Stimulated activated CD4-positive, alpha-beta T cell treated with anti-CD3 and anti-CD28 coated beads, Interleukin-4, amount 100 ng/mL, for 48 hours (primary cell): ENCODE results near the gene MRPL12.

Experiments
- DNase-seq, 2 donors: peaks; one replicate each; pipeline ENCODE4 v3.0.0-alpha.2; 2020; ENCODE audit warnings: low read depth in 2 of 2

MRPL12 gene

DNA sequence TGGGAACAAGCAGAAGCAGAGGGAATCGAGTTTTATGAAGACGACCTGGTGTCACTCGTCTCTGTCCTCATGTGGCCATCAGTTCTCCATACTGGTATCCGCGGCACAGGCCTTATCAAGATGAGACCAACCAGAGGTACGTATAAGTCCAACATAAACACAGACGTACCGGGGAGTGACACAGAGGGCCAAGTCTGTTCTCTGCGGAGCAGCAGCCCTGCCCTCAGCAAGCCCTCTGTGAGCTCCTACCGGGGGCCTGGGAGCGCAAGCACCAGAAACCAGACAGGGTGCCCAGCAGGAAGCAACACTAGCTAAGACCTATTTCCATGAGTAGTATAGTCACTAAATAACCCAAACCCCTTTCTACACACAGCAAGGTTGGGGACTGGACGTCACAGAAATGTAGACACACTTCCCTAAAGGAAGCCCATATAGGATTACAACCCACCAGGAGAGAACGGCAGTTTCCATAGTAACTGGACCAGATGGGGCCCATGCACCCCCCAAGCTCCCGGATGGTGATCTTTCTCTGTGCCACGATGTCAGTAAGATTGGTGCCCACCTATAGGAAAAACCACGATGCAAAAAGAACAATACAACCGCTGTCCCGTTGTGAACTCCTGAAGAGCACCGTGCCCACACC is 20.5 kb upstream of the MRPL12 start:
- DNase-seq, result no peak

DNA sequence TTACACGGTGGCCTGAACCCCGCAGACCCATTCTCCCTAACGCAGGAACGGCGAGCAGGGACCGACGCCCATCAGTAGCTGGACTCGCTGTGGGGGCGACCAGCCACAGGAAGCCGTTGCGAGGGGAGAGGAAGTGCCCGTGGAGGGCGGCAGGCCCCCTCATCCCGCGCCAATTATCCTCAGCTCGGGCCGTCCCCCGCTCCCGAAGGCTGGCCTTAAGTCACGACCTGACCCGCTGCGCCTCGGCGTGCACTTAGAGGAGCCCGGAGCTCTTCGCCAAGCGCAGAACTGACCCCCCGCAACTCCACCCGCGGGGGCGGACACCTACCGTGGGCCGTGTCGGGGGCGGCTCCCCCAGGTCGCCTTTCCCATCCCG is 20.0 kb upstream of the MRPL12 start:
- no peak for DNase-seq

DNA sequence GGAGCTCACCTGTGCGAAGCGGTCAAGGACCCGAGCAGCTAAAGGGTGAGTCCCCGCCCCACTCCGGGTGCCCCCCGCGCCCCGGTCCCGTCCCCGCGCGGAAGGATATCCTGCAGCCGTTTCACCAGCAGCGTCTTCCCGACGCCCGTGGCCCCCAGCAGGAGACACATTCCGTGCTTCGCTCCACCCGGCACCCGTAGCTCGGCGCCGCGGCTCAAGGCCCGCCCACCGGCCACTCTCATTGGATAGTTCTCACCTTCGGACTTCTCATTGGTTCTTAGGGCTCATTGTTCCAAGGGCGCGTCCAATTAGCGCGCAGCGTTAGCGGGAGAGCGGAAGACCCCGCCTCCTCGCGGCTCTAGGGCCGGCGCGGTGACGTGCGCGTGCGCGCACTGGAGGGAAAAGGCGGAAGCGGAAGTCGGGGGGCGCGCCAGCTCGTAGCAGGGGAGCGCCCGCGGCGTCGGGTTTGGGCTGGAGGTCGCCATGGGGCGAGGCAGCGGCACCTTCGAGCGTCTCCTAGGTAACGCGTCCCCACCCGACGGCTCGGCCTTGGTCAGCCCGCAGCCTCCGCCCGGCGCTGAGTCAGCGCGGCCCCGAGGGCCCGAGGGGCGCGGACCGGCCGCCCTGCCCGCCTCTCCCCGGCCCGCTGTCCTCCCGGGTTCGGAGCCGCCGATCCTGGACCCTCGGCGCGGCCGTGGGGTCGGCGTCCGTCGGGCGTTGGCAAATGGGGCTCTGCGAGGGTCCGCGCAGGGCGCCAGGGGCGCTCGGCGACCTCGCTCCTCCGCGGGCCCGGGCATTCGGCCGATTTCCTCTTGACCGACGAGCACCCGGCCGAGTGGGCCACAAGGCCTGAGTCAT is 19.4 kb upstream of the MRPL12 start, which contains the start of the genes ARL16 and HGS:
TSS of gene ARL16 (minus strand) at position 214 of the 858 bp plus-strand sequence. CDS start at position 170, 44 bp downstream.
TSS of gene HGS (plus strand) at position 428 of the 858 bp plus-strand sequence. CDS start at position 484, 56 bp downstream.
- DNase-seq, result peak; percentile 95 to 96

DNA sequence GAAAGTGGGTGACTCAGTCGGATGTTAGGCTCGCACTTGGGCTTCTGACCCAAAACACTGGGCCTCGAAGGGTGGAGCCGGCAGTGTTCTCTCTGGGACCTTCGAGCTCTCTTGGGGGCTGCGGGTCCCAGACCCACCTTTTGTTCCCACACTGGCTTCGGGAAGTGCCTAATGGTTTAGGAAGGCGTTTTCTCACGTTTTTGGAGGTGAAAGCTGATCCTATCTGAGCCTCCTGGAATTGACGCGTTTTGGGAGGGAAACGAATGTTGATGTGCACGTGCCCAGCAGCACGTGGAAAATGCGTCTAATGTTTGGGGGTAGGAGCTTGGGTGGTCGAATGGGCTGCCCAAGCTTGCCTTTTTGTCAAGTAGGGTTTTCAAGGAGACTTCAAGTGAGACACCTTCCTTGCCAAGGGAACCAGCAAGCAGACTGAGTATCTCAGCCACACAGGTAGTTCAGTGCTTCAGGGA is 18.7 kb upstream of the MRPL12 start:
- no peak for DNase-seq

DNA sequence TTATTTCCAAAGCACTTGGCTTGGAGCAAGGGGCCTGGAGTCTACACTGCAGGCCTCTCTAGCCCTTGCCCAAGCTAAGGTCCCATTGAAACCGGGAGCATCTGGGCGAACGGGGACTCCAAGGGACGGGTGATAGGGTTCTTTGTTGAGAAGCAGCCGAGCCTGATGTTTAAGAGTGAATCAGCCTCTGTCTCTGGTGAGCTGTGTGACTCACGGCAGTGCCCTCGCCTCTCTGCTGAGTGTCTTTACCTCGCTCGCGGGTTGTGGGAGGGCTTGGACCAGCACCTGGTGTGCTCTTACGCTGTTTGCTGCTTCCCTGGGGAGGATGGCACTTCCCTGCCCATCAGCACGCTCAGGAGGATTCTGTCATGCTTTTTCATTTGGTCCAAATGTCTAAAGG is 18.1 kb upstream of the MRPL12 start:
- peak; percentile 51 to 52 for DNase-seq

DNA sequence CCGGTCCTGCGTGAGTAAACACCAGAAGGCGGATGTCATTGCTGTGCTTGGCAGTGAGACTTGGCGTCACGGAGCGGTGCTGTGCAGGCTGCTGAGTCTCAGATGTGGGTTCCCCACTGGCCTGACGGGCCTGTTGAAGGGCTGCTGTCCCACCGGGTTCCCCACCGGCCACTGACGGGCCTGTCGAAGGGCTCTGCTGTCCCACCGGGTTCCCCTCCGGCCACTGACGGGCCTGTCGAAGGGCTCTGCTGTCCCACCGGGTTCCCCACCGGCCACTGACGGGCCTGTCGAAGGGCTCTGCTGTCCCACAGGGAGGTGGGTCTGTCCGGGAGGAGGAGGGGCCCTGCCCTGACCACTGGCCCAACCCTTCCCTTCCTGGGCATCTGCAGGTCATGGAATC is 16.6 kb upstream of the MRPL12 start:
- DNase-seq, result no peak

DNA sequence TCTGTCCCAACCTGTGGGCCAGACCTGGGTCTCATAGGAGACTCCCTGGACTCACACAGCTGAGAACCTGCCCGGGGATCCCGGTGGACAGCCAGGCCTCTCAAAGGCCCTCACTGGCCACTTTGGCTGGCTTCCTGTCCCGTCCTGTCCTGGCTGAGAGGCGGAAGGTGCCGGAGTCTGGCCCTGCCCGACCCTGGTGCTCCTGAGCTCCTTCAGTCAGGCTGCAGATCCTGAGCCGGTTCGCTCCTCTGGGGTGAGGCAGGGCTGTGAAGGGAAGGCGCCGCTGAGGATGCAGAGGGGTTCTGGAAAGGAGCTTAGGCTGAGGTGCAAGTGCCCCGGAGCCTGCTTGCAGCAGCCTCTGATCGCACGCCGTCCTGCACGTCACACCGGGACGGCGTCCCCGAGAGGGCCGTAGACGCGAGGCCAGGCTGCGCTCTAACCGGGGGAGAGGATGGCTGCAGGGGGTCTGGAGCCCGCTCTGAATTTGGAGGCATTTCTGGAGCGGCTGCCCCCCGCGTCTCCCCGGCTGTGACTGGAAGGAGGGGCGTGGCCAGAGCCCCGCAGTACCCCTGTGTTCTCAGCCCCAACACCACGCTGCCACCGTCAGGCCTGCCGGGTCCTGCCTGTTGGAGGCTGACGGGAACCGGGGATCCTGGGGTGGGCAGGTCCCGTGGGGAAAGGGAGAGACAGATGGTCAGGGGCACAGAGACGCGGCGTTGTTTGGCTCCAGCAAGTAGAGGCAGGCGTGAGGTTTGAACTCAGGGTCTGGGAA is 15.2 kb upstream of the MRPL12 start:
- no peak for DNase-seq

DNA sequence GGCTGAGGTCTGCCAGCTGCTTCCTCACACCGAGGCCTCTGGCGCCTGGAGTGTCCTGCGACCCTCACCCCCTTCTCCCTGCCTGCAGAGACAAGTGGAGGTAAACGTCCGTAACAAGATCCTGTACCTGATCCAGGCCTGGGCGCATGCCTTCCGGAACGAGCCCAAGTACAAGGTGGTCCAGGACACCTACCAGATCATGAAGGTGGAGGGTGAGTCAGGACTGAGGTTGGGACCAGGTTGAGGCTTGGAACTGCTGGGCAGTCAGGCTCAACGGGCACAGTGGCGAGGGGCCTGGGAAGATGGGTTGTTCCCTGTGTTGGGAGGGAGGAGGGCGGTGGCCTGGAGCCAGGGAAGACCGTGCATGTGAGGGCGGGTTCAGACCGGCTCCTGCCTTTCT is 14.6 kb upstream of the MRPL12 start:
- no peak for DNase-seq

DNA sequence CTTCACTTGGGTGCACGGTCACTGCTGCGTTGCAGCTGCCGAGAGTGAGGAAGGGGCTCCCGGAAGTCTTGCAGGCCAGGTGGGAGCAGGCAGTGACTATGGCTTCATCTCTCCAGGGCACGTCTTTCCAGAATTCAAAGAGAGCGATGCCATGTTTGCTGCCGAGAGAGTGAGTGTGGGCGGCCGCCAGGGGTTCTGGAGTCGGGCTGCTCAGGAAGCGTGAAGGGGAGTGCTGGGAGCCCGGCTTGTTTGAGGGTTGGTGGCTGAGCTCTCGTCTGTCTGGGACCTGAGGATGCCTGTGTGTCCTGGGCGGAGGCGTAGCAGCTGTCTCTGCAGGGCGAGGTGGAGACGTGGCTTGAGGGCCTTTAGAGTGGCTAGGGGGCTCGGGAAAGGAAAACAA is 13.1 kb upstream of the MRPL12 start:
- DNase-seq, result no peak

DNA sequence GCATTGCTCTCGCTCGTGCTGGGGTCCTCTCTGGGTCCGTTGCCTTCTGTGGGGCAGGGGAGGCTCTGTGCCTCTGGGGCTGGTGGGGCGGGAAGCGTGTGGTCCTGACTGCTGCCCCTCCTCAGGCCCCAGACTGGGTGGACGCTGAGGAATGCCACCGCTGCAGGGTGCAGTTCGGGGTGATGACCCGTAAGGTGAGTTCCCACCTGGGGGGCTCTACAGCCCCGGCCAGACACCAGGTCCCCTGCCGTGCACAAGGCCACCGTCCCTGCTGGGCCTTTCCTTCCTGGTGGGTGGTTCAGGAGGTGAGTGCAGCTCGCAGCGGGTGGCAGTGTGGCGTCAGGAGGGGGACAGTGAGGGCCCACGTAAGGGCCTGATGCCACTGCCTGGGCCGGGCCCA is 12.6 kb upstream of the MRPL12 start:
- no peak for DNase-seq

DNA sequence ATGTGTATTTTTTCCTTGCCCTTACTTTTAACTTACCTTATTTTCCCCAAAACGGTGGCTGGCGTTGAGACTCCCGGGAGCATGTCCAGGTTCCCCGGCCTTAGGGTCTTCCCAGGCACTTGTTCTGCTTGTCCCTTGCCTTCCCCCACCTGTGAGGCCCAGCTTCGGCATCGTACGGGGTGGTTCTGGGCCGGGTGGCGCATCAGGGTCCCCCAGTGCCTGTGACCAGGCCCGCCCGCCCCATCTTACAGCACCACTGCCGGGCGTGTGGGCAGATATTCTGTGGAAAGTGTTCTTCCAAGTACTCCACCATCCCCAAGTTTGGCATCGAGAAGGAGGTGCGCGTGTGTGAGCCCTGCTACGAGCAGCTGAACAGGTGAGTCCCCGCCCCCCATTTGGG is 12.0 kb upstream of the MRPL12 start:
- DNase-seq, result no peak

DNA sequence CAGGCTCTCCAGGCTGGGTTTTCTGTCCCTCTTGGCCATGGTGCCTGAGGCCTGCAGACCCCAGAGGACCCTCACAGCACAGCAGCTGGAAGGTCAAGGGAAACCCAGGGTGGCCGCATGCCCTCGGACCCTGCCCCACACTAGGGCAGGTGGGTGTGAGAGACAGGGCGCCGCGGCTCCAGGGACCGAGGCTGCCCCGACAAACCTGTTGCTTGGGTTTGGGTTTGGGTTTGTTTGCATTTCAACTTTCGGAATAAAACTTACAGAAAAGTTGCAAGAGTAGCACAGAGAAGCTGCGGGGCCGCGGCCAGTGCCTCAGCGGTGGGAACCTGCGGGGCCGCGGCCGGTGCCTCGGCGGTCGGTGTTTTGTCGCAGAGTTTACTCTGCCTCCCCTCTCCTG is 11.6 kb upstream of the MRPL12 start:
- DNase-seq, result no peak

DNA sequence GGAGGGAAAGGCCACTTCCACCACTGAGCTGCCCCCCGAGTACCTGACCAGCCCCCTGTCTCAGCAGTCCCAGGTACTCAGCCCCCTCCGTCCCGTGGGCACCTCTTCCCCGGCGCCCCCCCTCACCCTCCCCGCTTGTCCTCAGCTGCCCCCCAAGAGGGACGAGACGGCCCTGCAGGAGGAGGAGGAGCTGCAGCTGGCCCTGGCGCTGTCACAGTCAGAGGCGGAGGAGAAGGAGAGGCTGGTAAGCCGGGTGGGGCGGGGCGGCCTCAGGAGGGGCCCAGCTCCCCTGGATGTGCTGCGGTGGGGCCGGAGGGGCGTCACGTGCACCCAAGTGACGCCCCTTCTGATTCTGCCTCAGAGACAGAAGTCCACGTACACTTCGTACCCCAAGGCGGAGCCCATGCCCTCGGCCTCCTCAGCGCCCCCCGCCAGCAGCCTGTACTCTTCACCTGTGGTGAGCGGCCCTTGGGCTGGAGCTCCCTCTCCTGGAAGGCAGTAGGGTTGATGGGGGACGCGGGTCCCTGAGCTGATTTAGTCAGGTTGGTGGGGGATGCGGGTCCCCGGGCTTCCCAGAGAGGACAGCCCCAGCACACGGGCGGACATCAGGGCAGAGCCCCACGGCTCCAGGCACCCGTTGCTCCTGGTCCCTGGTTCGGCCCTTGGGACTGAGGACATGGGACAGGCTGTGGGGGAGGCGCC is 9.5 kb upstream of the MRPL12 start:
- no peak for DNase-seq

DNA sequence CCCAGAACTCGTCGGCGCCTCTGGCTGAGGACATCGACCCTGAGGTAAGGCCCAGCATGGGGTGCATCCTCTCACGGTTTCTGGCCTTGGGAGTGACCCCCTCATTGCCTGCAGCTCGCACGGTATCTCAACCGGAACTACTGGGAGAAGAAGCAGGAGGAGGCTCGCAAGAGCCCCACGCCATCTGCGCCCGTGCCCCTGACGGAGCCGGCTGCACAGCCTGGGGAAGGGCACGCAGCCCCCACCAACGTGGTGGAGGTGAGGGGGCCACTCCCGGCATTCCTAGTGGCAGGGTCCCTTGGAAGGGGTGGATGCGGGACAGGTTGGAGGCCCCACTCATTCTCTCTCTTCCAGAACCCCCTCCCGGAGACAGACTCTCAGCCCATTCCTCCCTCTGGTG is 8.4 kb upstream of the MRPL12 start:
- no peak for DNase-seq

DNA sequence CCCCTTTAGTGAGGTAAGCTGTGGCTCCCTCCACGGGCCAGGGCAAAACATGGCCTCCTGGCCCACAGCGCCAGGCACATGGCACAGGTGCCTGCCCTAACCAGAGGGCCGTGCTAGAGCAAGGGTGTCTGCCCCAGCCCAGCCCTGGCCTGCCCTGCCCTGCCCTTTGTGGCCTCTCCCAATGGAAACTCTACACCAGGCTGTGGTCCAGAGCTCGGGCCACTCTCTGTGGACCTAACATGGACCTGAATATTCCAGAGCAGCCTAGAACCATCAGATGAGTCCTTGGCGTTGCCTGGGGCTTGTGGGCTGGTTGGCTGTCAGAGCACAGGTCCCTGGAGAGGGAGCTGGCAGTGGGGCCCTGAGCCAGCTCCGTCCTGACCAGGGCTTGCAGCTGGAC is 8.0 kb upstream of the MRPL12 start:
- no peak for DNase-seq

DNA sequence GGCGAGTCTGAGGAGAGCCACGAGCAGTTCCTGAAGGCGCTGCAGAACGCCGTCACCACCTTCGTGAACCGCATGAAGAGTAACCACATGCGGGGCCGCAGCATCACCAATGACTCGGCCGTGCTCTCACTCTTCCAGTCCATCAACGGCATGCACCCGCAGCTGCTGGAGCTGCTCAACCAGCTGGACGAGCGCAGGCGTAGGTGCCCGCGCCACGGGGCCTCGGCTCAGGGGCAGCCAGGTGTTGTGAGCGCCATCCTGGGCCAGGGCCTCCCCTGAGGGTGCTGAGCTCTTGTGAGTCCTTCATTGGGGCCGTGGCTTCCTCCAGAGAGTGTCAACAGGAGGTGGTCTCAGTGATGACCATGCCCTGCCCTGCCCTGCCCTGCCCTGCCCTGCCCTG is 7.4 kb upstream of the MRPL12 start:
- no peak for DNase-seq

DNA sequence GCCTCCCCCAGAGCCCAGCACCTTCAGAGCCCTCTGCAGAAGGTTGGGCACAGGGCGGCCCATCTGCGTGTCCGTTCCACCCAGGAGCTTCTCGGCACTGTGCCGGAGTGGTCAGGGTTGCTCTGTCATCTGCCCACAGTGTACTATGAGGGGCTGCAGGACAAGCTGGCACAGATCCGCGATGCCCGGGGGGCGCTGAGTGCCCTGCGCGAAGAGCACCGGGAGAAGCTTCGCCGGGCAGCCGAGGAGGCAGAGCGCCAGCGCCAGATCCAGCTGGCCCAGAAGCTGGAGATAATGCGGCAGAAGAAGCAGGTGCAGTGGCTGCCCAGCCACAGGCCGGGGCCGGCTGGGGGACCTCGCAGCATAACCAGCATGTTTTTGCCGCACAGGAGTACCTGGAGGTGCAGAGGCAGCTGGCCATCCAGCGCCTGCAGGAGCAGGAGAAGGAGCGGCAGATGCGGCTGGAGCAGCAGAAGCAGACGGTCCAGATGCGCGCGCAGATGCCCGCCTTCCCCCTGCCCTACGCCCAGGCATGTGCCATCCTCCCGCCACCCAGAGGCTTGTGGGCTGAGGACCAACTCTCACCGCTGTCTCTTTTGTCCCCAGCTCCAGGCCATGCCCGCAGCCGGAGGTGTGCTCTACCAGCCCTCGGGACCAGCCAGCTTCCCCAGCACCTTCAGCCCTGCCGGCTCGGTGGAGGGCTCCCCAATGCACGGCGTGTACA is 6.8 kb upstream of the MRPL12 start:
- DNase-seq, result no peak

DNA sequence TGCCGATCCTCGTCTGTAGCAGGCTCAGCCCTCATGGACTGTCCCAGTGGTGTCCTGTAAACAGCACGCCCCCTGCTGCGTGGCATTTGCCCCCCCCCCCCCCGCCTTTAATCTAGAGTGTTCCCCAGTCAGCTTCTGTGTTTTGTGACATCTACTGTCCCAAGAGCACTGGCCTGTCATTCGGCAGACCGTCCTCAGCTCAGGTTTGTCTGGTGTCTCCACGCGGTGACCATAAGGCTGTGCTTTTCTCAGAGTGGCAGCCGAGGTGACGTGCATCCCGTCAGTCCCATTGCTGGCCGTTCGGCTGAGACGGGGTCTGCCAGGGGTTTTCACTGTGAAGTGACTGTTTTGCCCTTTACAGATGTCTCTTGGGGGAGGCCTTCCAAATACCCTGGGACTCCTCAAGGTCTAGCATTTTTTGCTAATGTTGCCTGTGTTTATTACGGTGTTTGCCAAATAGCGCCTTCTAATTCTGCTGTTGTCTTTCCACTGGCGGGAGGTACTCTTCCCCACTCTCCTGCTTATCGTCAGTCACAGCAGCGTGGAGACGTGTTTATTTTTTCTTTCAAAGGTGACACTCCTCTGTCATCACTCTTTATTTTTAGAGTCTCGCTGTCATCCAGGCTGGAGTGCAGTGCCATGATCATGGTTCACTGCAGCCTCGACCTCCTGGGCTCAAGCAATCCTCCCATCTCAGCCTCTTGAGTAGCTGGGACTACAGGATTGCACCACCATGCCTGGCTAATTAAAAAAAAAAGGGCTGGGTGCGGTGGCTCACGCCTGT is 5.7 kb upstream of the MRPL12 start:
- no peak for DNase-seq

DNA sequence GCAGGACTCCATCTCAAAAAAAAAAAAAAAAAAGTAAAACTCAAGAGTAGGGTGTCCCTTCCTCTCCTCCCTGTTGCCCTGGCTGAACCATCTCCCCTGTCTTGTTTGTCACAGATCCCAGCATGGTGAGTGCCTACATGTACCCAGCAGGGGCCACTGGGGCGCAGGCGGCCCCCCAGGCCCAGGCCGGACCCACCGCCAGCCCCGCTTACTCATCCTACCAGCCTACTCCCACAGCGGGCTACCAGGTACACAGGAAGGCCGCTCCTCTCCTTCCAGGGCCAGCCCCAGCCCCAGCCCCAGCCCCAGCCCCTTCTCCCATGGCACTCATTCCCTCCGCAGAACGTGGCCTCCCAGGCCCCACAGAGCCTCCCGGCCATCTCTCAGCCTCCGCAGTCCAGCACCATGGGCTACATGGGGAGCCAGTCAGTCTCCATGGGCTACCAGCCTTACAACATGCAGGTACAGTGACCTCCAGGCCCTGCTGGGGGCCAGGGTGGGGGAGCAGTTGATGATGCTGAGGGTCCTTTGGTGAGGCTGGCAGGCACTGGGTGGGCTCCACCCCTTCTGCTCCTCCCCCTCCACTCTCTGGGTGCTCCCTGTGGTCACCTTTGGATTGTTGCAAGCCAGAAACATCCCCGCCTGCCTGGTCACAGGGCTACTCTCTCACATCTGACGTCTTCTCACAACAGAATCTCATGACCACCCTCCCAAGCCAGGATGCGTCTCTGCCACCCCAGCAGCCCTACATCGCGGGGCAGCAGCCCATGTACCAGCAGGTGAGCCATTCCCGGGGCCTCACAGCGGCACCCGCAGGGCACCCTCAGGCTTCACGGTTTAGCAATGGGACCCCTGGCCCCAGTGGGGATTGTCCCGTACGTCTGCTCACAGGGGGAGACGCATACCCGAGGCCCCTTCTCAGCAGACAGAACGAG is 2.5 kb upstream of the MRPL12 start:
- DNase-seq, result no peak
